Measurements from ENCODE around the gene TCP11X2.
A peak's percentile ranks its signal among the peaks of the same experiment; 100 is the strongest.
"Not testable (repeated sequence)": the region's sequence is repeated elsewhere in the genome, so short reads cannot be mapped to it uniquely, and the experiment has no call there.

The TCP11X2 gene

GRCh38 chrX:102471762-102472220 lies at the start of gene TCP11X2:
TCP11X2 (minus strand) TSS chrX:102471812.
- DNase-seq = not testable (repeated sequence)

GRCh38 chrX:102517326-102517725 lies 45.7 kb upstream of the TCP11X2 start:
- DNase-seq = no peak

- peak; percentile 83 for DNase-seq
Observed at GRCh38 chrX:102515975-102516941, 44.6 kb upstream of the TCP11X2 start, which contains the start of gene TMSB15A. TMSB15A (minus strand) TSS chrX:102516739.

- no peak for DNase-seq
Observed at GRCh38 chrX:102514536-102514935, 42.9 kb upstream of the TCP11X2 start.

- DNase-seq = no peak
Observed at GRCh38 chrX:102498732-102499131, 27.1 kb upstream of the TCP11X2 start.

GRCh38 chrX:102491766-102492165 lies 20.2 kb upstream of the TCP11X2 start:
- no peak for DNase-seq

- DNase-seq = not testable (repeated sequence)
Observed at GRCh38 chrX:102478765-102479164, 7.2 kb upstream of the TCP11X2 start.

GRCh38 chrX:102470215-102470614 lies 1.4 kb downstream of the TCP11X2 start:
- not testable (repeated sequence) for DNase-seq

- not testable (repeated sequence) for DNase-seq
Observed at GRCh38 chrX:102458615-102459014, 13.0 kb downstream of the TCP11X2 start.

GRCh38 chrX:102439908-102440307 lies 31.7 kb downstream of the TCP11X2 start, which contains the start of gene NXF2B:
NXF2B (minus strand) TSS chrX:102440008; CDS start chrX:102380036, 59,972 bp downstream.
- not testable (repeated sequence) for DNase-seq

GRCh38 chrX:102414493-102414892 lies 57.1 kb downstream of the TCP11X2 start:
- DNase-seq = not testable (repeated sequence)
